Colonic mucosa (tissue), 4 donors: ENCODE measurements around the gene ABT1. TPM values are rescaled to one million over a fixed set of nuclear protein-coding genes. Genes with fewer than 3 reads are reported as not detected.

ENCODE experiments used
- DNase-seq: peaks from one replicate; pipeline ENCODE4 v3.0.0-alpha.2; 2020
- H3K27ac ChIP-seq: fragments of 200-600 bp; one replicate; pipeline ENCODE4 v1.8.0; 2021
- H3K27me3 ChIP-seq: fragments of 200-600 bp; one replicate; pipeline ENCODE4 v1.8.0; 2021
- H3K36me3 ChIP-seq: fragments of 200-600 bp; one replicate; pipeline ENCODE4 v1.8.0; 2021
- H3K4me1 ChIP-seq: fragments of 200-600 bp; one replicate; pipeline ENCODE4 v1.8.0; 2021; ENCODE audit warnings: mild to moderate bottlenecking
- H3K4me3 ChIP-seq: fragments of 200-600 bp; one replicate; pipeline ENCODE4 v1.8.0; 2021
- H3K9ac ChIP-seq, 2 donors: one replicate each; pipeline ENCODE4 v1.7.0; 2013; ENCODE audit warnings: control low read depth in 2 of 2, low read depth in 2 of 2, low read length in 2 of 2
- H3K9me3 ChIP-seq: fragments of 200-600 bp; one replicate; pipeline ENCODE4 v1.8.0; 2021
- CTCF ChIP-seq: fragments of 200-600 bp; IDR thresholded peaks from one replicate; pipeline ENCODE4 v1.8.0; 2022; ENCODE audit warnings: antibody characterized with exemption, mild to moderate bottlenecking
- intact Hi-C: fragments of 100-400 bp; cut with DNase I; formaldehyde crosslinking; loops from one replicate; pipeline ENCODE4 v1.14.1; 2022
- total RNA-seq, 2 donors: library from RNA; stranded (reverse); fragmentation: NEBNext Ultra II Directional in 1 of 2; extraction: Animal tissue kit (Norgen Biotek cat#: 25700) in 1 of 2; gene quantifications; one replicate each; pipeline ENCODE4 v1.2.1, GENCODE V29; 2021
- donor health status: healthy.
- donor health status: DM: no; HTN: no; CAD: no.
- donor health status: DM: no; HTN: no; CAD: no.

ABT1 gene
- total RNA-seq, 2 donors from 2014 or later = 15.9 to 17.9 TPM

- Histone ChIP-seq H3K4me1 (no peaks in the 10 kb centered on the region), H3K27me3 (no peaks in the 10 kb centered on the region), H3K9me3 (no peaks in the 10 kb centered on the region), H3K4me3 (peak overlapping the region; percentile 40), H3K27ac (peak overlapping the region; percentile 45), H3K36me3 (no peaks in the 10 kb centered on the region), H3K9ac (no peak overlapping the region)
- no peak for TF ChIP-seq CTCF
- DNase-seq = peak; percentile 82
- intact Hi-C loops = no loop called here
Measured at GRCh38 chr6:26553264-26553634, 43.5 kb upstream of the ABT1 start.

- DNase-seq = peak; percentile 89
- H3K9me3 ChIP-seq = no peaks in the 10 kb centered on the region
- H3K27ac ChIP-seq = peak overlapping the region; percentile 45
- no peaks in the 10 kb centered on the region for H3K36me3 ChIP-seq
- peak overlapping the region; percentile 40 for H3K4me3 ChIP-seq
- peak overlapping the region in 1 of 2 donors; percentile 74 for H3K9ac ChIP-seq
- intact Hi-C loops = no loop called here
- no peak for TF ChIP-seq CTCF
- H3K27me3 ChIP-seq = no peaks in the 10 kb centered on the region
- no peaks in the 10 kb centered on the region for H3K4me1 ChIP-seq
Measured at GRCh38 chr6:26553635-26554446, 42.9 kb upstream of the ABT1 start.

GRCh38 chr6:26554447-26554696 lies 42.4 kb upstream of the ABT1 start:
- no peak for DNase-seq
- Histone ChIP-seq H3K4me3 (peak overlapping the region; percentile 32), H3K27ac (no peak overlapping the region), H3K36me3 (no peaks in the 10 kb centered on the region), H3K4me1 (no peaks in the 10 kb centered on the region), H3K27me3 (no peaks in the 10 kb centered on the region), H3K9ac (peak overlapping the region in 1 of 2 donors; percentile 36), H3K9me3 (no peaks in the 10 kb centered on the region)
- intact Hi-C loops = no loop called here
- TF ChIP-seq CTCF = no peak

- H3K36me3 ChIP-seq = no peaks in the 10 kb centered on the region
- no peak overlapping the region for H3K27ac ChIP-seq
- TF ChIP-seq CTCF = no peak
- H3K9me3 ChIP-seq = no peaks in the 10 kb centered on the region
- H3K4me3 ChIP-seq = peak overlapping the region; percentile 32
- no peaks in the 10 kb centered on the region for H3K4me1 ChIP-seq
- intact Hi-C loops = no loop called here
- H3K27me3 ChIP-seq = no peaks in the 10 kb centered on the region
- peak overlapping the region in 1 of 2 donors; percentile 36 for H3K9ac ChIP-seq
- DNase-seq = peak; percentile 50
Measured at GRCh38 chr6:26554697-26555504, 41.9 kb upstream of the ABT1 start.

GRCh38 chr6:26555505-26556262 lies 41.1 kb upstream of the ABT1 start:
- TF ChIP-seq CTCF = no peak
- Histone ChIP-seq H3K4me1 (no peaks in the 10 kb centered on the region), H3K9me3 (no peaks in the 10 kb centered on the region), H3K4me3 (no peak overlapping the region), H3K9ac (no peak overlapping the region), H3K27me3 (no peaks in the 10 kb centered on the region), H3K36me3 (no peaks in the 10 kb centered on the region), H3K27ac (no peak overlapping the region)
- intact Hi-C loops = no loop called here
- no peak for DNase-seq
